IgD-negative memory B cell (primary cell): Measurements from ENCODE around the gene TP53. TPM values are rescaled to one million over a fixed set of nuclear protein-coding genes. Genes with fewer than 3 reads are reported as not detected.
"Not testable (repeated sequence)": the region's sequence is repeated elsewhere in the genome, so short reads cannot be mapped to it uniquely, and the experiment has no call there.

Experiments
- H3K27ac Mint-ChIP-seq, 3 donors: one replicate each; pipeline ENCODE4 v1.8.0; 2020 to 2022; ENCODE audit warnings: mild to moderate bottlenecking in 3 of 3, mixed read lengths in 3 of 3, moderate library complexity in 1 of 3
- H3K27me3 Mint-ChIP-seq: one replicate; pipeline ENCODE4 v1.8.0; 2021; ENCODE audit warnings: mixed read lengths
- H3K36me3 Mint-ChIP-seq: one replicate; pipeline ENCODE4 v1.8.0; 2020; ENCODE audit warnings: mild to moderate bottlenecking, mixed read lengths
- H3K4me1 Mint-ChIP-seq, 3 donors: one replicate each; pipeline ENCODE4 v1.8.0; 2020 to 2022; ENCODE audit warnings: mixed read lengths in 3 of 3, mild to moderate bottlenecking in 1 of 3
- H3K4me3 Mint-ChIP-seq, 4 donors: one replicate each; pipeline ENCODE4 v1.8.0; 2020 to 2022; ENCODE audit warnings: mild to moderate bottlenecking in 4 of 4, mixed read lengths in 4 of 4, moderate library complexity in 3 of 4
- H3K9me3 Mint-ChIP-seq, 3 donors: one replicate each; pipeline ENCODE4 v1.8.0; 2020 to 2021; ENCODE audit warnings: mixed read lengths in 3 of 3, mild to moderate bottlenecking in 1 of 3
- polyA plus RNA-seq: library from polyadenylated mRNA; unstranded; fragments of 300-500 nt; fragmentation: Illumina TruSeq; gene quantifications from one replicate; pipeline ENCODE4 v1.2.3, GENCODE V29; 2021

The TP53 gene
- polyA plus RNA-seq, 1 donor from 2014 or later = 55.0 TPM

DNA sequence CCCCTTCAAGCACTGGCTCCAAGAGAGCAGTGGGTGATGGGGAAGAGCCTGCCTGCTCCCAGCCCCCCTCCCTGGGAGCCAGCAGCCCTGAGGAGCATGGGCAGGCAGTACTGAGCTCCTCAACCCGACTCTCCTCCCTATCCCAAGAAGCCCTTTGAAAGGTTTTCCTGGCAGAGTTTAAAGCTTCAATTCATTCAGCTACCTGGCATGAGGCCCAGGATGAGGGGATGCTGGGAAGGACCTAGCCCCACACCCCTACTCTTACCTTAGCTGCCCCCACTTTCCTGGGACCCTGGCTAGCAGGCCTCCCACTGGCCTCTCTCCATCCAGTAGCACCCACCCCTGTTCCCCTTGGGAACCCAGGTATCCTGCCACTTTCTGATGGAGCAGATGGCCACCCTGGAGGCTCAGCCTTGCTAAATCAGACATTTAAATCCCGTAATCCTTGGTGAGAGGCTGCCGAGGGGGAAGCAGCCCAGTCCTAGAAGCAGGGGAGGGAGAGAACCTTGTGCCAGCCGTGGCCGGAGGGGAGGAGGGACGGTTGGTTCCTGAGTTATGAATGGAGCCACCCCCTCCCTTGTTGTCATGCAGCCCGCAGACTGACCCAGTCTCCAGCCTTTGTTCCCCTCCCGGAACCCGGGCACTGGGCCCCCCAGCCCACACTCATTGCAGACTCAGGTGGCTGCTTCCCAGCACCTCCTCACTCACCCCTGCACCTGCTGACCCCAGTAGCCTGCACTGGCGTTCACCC, 19.5 kb downstream of the TP53 start:
- H3K36me3 Mint-ChIP-seq = peaks cover 3% of the 10 kb centered on the region

DNA sequence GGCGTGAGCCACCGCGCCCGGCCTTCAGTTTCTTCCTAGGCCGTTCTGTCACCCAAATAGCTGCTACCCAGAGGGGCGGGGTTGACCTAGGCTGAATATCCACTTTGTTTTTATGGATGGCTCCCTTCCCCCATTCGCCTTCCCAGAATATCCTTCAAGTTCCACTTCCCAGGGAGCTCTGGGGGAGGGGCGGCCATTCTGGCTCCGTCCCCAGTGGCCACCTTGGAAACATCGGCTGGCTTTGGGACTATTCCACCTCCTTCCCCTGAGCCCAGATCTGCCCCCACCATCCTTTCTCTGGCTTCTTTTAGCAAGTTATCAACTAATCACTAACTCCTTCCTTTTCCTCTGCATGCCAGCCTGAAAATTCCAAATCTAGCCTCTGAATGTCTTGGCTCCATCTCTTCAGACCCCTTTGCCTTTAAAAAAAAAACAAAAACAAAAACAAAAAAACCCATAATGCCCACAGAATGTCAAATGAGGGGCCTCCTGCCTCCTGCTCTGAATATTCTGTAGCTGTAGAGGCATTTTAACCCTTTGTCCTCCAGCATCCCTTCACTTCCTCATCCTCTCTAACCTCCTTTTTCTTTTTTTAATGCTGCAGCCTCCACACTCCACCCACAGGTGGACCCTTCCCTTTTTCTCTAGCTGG, 30.2 kb downstream of the TP53 start:
- Mint-ChIP-seq H3K9me3 (no peaks in the 10 kb centered on the region), H3K4me1 (peaks cover 0 to 8% (median 3%) of the 10 kb centered on the region in 3 donors), H3K27ac (no peak overlapping the region), H3K4me3 (peak overlapping the region in 1 of 4 donors; percentile 37), H3K27me3 (peaks cover 6% of the 10 kb centered on the region), H3K36me3 (peaks cover 1% of the 10 kb centered on the region)

More for the DNA sequence above, 19.5 kb downstream of the TP53 start:
- no peak overlapping the region for H3K27ac Mint-ChIP-seq
- no peaks in the 10 kb centered on the region for H3K9me3 Mint-ChIP-seq
- no peaks in the 10 kb centered on the region for H3K4me1 Mint-ChIP-seq
- H3K27me3 Mint-ChIP-seq = no peaks in the 10 kb centered on the region
- H3K4me3 Mint-ChIP-seq = no peak overlapping the region

DNA sequence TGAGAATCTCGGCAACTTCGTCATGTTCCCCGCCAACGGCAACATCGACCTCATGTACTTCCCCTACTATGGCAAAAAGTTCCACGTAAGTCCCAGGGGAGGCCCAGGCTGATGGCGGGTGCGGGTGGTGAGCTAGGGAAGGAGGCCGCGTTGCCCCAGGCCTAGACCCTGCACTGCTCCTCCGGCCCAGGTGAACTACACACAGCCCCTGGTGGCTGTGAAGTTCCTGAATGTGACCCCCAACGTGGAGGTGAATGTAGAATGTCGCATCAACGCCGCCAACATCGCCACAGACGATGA, 31.8 kb downstream of the TP53 start:
- Mint-ChIP-seq H3K4me3 (no peak overlapping the region), H3K27me3 (peaks cover 13% of the 10 kb centered on the region), H3K36me3 (no peaks in the 10 kb centered on the region), H3K4me1 (peaks cover 3 to 11% (median 9%) of the 10 kb centered on the region in 3 donors), H3K27ac (peak overlapping the region in 1 of 3 donors; percentile 55), H3K9me3 (no peaks in the 10 kb centered on the region)

DNA sequence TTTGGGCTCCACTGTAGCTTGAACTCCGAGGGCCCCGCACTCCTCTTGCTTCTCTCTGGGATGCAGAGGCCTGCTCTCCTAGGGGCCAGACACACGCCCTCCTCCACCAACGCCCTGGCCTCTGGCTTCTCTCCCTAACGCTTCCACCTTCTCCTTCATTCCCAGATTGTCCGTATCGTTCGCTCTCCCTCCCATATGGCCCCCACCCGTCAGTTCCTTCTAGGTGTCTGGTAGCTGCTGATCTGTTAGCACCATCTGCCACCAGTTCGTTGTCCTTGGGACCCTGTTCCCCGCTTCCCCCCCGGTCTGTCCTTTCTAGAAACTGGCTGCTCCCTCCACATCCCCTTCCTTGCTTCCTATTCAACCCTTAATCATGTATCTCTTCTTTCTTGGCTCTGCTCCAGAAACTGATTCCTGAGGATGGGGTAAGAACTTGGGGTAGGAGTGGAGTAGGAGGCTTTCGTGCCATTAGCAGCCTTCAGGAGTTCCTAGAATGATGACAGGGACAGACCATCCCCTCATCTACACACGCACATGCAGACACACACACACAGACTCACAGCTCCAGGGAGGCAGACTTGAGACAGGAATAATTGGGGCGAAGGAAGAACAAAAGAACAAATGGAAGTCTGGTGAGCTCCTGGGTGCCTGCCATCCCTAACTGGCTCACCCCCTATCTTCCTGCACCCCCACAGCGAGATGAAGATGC, 32.3 kb downstream of the TP53 start:
- Mint-ChIP-seq H3K4me1 (peaks cover 8 to 14% (median 13%) of the 10 kb centered on the region in 3 donors), H3K27ac (no peak overlapping the region), H3K4me3 (peak overlapping the region in 1 of 4 donors; percentile 73), H3K9me3 (no peaks in the 10 kb centered on the region), H3K27me3 (peaks cover 18% of the 10 kb centered on the region), H3K36me3 (no peaks in the 10 kb centered on the region)

DNA sequence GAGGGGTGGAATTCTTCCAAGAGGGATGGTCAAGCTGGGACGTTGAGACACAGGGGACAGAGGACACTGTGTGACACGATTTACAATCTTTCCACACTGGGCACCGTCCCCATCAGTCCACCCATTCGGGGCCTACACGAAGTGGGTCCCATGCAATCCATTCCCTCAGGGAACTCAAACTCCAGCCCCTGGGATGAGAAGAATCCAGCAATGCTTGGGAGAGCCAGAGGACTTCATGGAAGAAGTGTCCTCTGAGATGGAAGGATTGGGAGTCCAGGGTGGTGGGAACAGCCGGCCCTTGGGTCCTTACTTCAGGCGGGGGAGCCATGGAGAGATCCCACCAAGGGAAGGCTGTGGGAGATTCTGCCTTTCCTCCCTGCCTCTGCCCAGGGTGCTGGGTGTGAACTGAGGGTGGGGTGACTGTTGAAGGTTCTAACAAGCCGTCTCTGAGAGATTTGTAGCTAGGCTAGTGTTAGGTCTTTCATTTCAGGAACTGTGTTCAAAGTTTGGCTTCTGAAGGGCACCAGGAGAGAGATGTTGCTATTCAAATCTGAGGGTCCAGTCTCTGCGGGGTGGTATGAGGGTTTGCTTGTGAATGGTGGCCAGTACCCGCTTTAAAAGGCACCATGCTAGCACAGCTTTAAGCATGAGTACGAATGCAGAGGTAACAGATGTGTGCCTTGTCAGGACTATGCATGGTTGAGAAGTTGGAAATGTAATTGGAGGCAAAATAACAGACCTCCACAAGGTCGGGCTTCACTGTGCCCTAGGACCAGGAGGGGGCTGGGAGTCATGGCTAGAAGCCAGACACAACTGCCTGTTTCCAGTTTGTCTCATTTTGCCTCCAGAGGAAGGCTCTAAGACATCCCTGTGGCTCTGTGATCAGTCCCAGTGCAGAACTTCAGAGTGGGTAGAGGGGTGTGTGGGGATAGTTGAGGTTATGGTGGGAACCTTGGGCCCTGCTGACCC, 34.6 kb downstream of the TP53 start:
- H3K4me1 Mint-ChIP-seq = peaks cover 11 to 17% (median 13%) of the 10 kb centered on the region in 3 donors
- peak overlapping the region in 3 of 4 donors; percentile 8 to 47 (median 24) for H3K4me3 Mint-ChIP-seq
- peaks cover 0 to 1% (median 0%) of the 10 kb centered on the region in 3 donors for H3K9me3 Mint-ChIP-seq
- no peaks in the 10 kb centered on the region for H3K36me3 Mint-ChIP-seq
- no peak overlapping the region for H3K27ac Mint-ChIP-seq
- H3K27me3 Mint-ChIP-seq = peaks cover 30% of the 10 kb centered on the region

DNA sequence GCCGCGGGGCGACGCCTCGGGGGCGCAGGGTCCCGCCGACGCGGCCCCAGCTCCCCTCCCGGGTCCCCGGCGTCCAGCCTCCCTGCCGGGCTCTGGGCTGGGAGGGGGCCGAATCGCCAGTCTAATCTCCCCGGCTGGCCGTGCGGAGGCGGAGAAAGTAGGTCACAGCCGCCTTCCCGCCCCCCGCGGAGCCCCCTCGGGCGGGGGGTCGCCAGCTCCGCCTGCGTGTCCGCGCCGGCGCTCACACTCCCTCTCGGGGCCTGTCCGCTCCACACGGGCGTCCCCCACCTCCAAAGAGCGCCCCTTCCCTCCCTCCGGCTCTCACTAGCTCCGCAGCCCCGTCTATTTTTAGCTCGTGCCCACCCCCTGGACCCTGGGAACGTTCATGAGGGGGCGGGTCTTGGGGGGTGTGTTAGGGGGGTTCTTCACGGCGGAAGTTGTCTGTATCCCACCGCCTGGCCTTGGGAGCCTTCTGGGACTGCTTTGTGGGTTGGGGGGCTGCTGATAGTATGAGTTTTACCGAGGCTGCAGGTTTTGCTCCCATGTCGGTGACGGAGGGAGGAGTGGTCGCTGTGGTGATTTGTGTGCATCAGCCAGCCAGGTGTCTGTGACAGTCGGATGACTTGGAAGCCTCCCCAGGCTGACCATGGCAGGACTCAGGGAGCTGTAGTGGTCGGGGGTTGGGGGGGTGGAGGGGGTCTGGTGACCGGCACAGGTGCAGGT, 35.5 kb downstream of the TP53 start:
- Mint-ChIP-seq H3K9me3 (peaks cover 0 to 1% (median 0%) of the 10 kb centered on the region in 3 donors), H3K4me1 (peaks cover 11 to 17% (median 12%) of the 10 kb centered on the region in 3 donors), H3K27me3 (peaks cover 26% of the 10 kb centered on the region), H3K27ac (peak overlapping the region in 1 of 3 donors; percentile 64), H3K36me3 (no peaks in the 10 kb centered on the region), H3K4me3 (peak overlapping the region in 3 of 4 donors; percentile 21 to 87 (median 59))

DNA sequence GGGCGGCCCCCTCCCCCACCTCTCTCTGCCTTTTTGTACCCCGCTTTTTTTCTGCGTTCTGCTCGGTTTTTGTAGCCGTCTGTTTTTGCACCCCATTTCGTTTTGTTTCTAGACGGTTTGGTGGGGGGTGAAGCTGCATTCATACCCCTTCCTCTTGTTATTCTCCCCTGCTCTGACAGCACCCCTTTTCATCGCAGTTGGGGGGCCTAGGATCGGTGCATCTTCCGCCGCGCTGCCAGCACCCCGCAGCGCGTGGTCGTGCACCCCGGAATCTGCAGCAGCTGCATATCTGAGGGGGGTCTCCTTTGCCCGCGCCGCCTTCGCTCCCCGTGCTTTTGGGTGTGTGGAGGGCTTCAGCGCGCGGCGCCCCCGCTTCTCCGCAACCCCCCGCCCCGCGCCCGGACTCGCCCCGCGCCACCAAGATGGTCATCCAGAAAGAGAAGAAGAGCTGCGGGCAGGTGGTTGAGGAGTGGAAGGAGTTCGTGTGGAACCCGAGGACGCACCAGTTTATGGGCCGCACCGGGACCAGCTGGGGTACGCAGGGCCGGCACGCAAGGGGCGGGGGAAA, 36.1 kb downstream of the TP53 start:
- H3K9me3 Mint-ChIP-seq = peaks cover 0 to 2% (median 0%) of the 10 kb centered on the region in 3 donors
- H3K4me1 Mint-ChIP-seq = peaks cover 11 to 17% (median 12%) of the 10 kb centered on the region in 3 donors
- peaks cover 30% of the 10 kb centered on the region for H3K27me3 Mint-ChIP-seq
- no peak overlapping the region for H3K27ac Mint-ChIP-seq
- peak overlapping the region; percentile 71 to 93 (median 80) for H3K4me3 Mint-ChIP-seq
- H3K36me3 Mint-ChIP-seq = no peaks in the 10 kb centered on the region

DNA sequence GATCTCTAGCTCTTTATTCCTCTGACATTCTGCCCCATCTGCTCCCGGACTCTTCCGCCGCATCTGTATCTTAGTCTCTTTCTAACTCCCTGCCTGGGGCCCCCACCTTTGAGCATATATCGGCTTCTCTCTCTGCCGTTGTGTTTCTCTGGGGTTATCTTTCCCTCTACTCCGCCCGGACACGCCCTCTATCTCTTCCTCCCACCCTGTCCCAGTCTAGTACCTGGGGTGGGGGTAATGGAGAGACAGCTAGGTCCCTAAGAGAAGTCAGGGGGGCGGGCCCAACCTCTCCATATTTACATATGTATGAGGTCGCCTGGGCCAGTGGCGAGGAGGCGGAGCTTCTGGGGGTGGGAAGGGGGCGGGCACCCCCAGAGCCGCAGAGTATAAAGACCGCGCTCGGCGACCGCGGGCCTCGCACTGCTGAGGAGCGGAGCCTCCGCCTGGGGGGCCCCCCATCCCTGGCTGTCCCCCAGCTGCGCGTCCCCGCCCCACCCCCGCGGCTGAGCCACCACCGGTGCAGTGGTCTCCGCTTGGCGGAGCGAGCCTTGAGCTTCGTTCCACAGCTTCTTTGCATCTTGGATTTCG, 36.7 kb downstream of the TP53 start, which contains the start of gene ATP1B2:
ATP1B2 (plus strand) TSS at position 418 of the 588 bp plus-strand sequence. CDS start 593 bp downstream, outside the sequence.
- Mint-ChIP-seq H3K27me3 (peaks cover 32% of the 10 kb centered on the region), H3K36me3 (no peaks in the 10 kb centered on the region), H3K27ac (peak within 1 kb of the TSS in 1 of 3 donors; percentile 64), H3K4me3 (peak within 1 kb of the TSS; percentile 71 to 96 (median 88)), H3K9me3 (peaks cover 0 to 3% (median 0%) of the 10 kb centered on the region in 3 donors), H3K4me1 (peaks cover 11 to 18% (median 12%) of the 10 kb centered on the region in 3 donors)

DNA sequence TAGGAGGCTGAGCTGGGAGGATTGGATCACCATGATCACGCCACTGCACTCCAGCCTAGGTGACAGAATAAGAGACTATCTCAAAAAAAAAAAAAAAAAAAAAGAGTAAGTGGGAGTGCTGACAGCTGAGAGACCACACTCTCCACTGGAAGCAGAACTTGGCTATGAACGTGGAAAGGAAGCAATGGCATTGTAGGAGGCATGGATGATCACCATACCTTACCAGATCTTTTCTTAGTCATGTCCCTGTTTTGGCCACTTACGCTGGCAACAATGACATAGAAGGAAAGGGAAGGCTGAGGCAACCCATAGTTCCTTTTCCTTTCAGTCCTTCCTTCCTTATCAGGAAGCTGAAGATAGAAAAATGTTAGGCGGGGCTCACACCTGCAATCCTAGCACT, 40.3 kb downstream of the TP53 start:
- H3K27ac Mint-ChIP-seq = no peak overlapping the region
- peaks cover 29% of the 10 kb centered on the region for H3K27me3 Mint-ChIP-seq
- H3K4me1 Mint-ChIP-seq = peaks cover 6 to 21% (median 16%) of the 10 kb centered on the region in 3 donors
- no peaks in the 10 kb centered on the region for H3K36me3 Mint-ChIP-seq
- H3K4me3 Mint-ChIP-seq = peak overlapping the region in 1 of 4 donors; percentile 45
- H3K9me3 Mint-ChIP-seq = peaks cover 0 to 3% (median 0%) of the 10 kb centered on the region in 3 donors

DNA sequence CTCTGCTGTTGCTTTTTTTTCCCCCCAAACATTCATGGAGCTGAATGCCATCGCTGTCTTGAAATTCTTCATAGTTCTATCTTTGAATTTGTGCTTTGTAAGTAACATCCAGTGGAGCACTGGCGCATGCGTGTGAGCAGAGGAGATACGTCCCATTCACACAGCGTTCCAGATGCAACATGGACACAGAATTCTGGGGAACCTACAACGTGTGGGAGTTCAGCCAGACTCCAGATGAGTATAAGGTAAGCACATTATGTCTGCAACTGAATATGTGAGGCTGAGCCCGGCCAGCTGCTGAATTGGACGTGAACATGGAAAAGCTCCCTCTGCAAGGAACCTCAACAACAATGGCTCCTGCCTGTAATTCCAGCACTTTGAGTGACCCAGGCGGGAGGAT, 40.8 kb downstream of the TP53 start:
- peak overlapping the region in 1 of 4 donors; percentile 43 for H3K4me3 Mint-ChIP-seq
- peaks cover 4 to 21% (median 16%) of the 10 kb centered on the region in 3 donors for H3K4me1 Mint-ChIP-seq
- H3K9me3 Mint-ChIP-seq = peaks cover 0 to 3% (median 0%) of the 10 kb centered on the region in 3 donors
- H3K27ac Mint-ChIP-seq = no peak overlapping the region
- peaks cover 29% of the 10 kb centered on the region for H3K27me3 Mint-ChIP-seq
- no peaks in the 10 kb centered on the region for H3K36me3 Mint-ChIP-seq

DNA sequence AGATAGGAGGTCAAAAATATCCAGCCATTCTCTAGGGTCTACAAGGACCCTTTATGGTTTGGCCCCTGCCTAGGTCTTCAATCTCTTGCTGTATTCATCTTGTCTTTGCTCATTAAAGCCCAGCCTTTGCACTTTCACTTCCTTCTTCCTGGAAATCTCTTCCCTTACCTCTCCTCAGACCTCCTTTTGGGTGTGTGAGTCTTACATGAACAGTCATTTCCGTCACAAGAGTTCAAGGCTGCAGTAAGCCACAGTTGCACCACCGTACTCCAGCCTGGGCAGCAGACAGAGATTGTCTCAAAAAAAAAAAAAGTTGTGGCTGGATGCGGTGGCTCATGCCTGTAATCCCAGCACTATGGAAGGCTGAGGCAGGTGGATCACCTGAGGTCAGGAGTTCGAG, 42.5 kb downstream of the TP53 start:
- H3K27ac Mint-ChIP-seq = no peak overlapping the region
- peaks cover 1 to 8% (median 6%) of the 10 kb centered on the region in 3 donors for H3K4me1 Mint-ChIP-seq
- H3K27me3 Mint-ChIP-seq = peaks cover 15% of the 10 kb centered on the region
- H3K36me3 Mint-ChIP-seq = no peaks in the 10 kb centered on the region
- peak overlapping the region in 2 of 4 donors; percentile 60 to 75 for H3K4me3 Mint-ChIP-seq
- peaks cover 0 to 3% (median 0%) of the 10 kb centered on the region in 3 donors for H3K9me3 Mint-ChIP-seq

DNA sequence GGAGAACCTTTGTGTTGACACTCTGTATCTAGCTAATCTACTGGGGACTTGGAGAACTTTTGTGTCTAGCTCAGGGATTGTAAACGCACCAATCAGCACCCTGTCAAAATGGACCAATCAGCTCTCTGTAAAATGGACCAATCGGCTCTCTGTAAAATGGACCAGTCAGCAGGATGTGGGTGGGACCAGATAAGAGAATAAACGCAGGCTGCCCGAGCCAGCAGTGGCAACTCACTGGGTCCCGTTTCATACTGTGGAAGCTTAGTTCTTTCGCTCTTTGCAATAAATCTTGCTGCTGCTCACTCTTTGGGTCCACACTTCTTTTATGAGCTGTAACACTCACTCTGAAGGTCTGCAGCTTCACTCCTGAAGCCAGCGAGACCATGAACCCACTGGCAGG, 45.7 kb downstream of the TP53 start:
- H3K27ac Mint-ChIP-seq, H3K4me1 Mint-ChIP-seq: not testable (repeated sequence)
- peak overlapping the region in 1 of 4 donors; percentile 52 for H3K4me3 Mint-ChIP-seq

DNA sequence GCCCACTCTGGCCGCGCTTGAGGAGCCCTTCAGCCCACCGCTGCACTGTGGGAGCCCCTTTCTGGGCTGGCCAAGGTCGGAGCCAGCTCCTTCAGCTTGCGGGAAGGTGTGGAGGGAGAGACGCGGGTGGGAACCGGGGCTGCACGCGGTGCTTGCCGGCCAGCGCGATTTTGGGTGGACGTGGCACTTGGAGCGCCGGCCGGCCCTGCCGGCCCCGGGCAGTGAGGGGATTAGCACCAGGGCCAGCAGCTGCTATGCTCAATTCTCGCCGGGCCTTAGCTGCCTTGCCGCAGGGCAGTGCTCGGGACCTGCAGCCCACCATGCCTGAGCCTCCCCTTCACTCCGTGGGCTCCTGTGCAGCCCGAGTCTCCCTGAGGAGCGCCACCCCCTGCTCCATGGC, 46.5 kb downstream of the TP53 start:
- H3K36me3 Mint-ChIP-seq = no peaks in the 10 kb centered on the region
- no peak overlapping the region for H3K4me3 Mint-ChIP-seq
- H3K27ac Mint-ChIP-seq = no peak overlapping the region
- H3K27me3 Mint-ChIP-seq = no peaks in the 10 kb centered on the region
- H3K4me1 Mint-ChIP-seq = peaks cover 1 to 6% (median 6%) of the 10 kb centered on the region in 3 donors
- H3K9me3 Mint-ChIP-seq = no peaks in the 10 kb centered on the region

More for the DNA sequence above, 45.7 kb downstream of the TP53 start:
- not testable (repeated sequence) for H3K36me3 Mint-ChIP-seq, H3K27me3 Mint-ChIP-seq, H3K9me3 Mint-ChIP-seq
